ENCODE results near the gene MYO9B. TPM values are rescaled to one million over a fixed set of nuclear protein-coding genes. Genes with fewer than 3 reads are reported as not detected.

The MYO9B gene
- total and polyA plus RNA-seq, 4 donors: 44.3 to 121 (median 97.2) TPM

DNA sequence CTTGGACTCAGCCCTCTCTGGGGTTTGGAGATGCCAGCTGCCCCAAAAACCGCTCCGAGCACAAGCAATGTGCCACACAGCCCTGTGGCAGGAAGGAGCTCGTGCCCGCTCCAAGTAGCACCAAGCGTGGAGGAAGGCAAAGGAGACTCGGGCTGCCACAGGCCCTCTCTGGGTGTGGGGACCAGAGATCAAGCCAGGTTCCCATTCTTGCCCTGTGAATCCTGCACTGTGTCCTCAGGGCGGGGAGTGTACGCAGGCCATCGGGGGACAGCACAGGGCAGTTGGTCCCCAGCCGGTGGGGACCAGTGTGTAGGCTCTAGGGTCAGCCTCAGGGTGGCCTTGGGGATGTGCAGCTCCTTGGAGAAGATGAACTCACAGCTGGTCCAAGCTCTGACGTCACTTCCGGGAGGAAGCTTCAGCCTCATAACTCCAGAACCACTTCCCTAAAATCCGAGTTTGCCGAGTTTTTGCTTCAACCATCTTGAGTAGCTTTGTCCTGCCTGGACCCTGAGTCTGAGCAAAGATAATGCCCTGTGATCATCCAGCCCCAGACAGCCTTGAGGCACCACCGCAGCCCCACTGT lies 39.6 kb upstream of the MYO9B start:
- 73 to 82% methylated on average over 15 of the region's 15 CpGs for WGBS, 2 donors

DNA sequence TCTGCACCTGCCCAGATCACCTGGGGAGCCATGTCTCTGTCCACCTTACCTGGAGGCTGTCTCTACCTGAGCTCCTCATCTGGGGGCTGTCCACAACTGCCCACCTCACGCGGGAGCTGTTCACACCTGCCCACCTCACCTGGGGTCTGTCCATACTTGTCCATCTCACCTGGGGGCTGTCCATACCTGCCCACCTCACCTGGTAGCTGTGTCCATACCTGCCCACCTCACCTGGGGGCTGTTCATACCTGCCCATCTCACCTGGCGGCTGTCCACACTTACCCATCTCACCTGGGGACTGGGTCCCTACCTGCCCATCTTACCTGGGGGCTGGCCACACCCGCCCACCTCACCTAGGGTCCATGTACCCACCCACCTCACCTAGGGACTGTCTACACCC lies 38.9 kb upstream of the MYO9B start:
- Histone ChIP-seq H3K27ac (ENCODE audit: low read depth in 1 of 2, low read length in 1 of 2) (no peak overlapping the region), H3K4me1 (ENCODE audit: control insufficient read depth in 5 of 5, insufficient read depth in 5 of 5, low read length in 5 of 5) (peaks cover 0 to 2% (median 0%) of the 10 kb centered on the region in 5 donors), H3K27me3 (ENCODE audit: control insufficient read depth in 3 of 3, insufficient read depth in 3 of 3, low read length in 2 of 3) (no peaks in the 10 kb centered on the region), H3K9ac (ENCODE audit: insufficient read depth in 1 of 2, low read length in 2 of 2) (no peak overlapping the region), H3K36me3 (ENCODE audit: control insufficient read depth in 4 of 4, insufficient read depth in 4 of 4, low read length in 4 of 4) (no peaks in the 10 kb centered on the region), H3K4me3 (no peak overlapping the region), H3K9me3 (ENCODE audit: control insufficient read depth in 4 of 4, insufficient read depth in 3 of 4, low read length in 3 of 4) (no peaks in the 10 kb centered on the region)
- TF ChIP-seq, protein P1, sequence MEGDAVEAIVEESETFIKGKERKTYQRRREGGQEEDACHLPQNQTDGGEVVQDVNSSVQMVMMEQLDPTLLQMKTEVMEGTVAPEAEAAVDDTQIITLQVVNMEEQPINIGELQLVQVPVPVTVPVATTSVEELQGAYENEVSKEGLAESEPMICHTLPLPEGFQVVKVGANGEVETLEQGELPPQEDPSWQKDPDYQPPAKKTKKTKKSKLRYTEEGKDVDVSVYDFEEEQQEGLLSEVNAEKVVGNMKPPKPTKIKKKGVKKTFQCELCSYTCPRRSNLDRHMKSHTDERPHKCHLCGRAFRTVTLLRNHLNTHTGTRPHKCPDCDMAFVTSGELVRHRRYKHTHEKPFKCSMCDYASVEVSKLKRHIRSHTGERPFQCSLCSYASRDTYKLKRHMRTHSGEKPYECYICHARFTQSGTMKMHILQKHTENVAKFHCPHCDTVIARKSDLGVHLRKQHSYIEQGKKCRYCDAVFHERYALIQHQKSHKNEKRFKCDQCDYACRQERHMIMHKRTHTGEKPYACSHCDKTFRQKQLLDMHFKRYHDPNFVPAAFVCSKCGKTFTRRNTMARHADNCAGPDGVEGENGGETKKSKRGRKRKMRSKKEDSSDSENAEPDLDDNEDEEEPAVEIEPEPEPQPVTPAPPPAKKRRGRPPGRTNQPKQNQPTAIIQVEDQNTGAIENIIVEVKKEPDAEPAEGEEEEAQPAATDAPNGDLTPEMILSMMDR (IDR thresholded peaks at IDR 0.05; ENCODE audit: control extremely low read depth, extremely low read depth): no peak
- DNase-seq (no peak), ATAC-seq (ENCODE audit: insufficient read depth, low FRiP score) (no peak)
- WGBS, 2 donors: 84 to 99% methylated on average over 4 of the region's 4 CpGs

More for the DNA sequence above, 39.6 kb upstream of the MYO9B start:
- Histone ChIP-seq H3K4me1 (ENCODE audit: control insufficient read depth in 5 of 5, insufficient read depth in 5 of 5, low read length in 5 of 5) (peaks cover 0 to 2% (median 0%) of the 10 kb centered on the region in 5 donors), H3K27ac (ENCODE audit: low read depth in 1 of 2, low read length in 1 of 2) (no peak overlapping the region), H3K4me3 (no peak overlapping the region), H3K27me3 (ENCODE audit: control insufficient read depth in 3 of 3, insufficient read depth in 3 of 3, low read length in 2 of 3) (no peaks in the 10 kb centered on the region), H3K36me3 (ENCODE audit: control insufficient read depth in 4 of 4, insufficient read depth in 4 of 4, low read length in 4 of 4) (no peaks in the 10 kb centered on the region), H3K9ac (ENCODE audit: insufficient read depth in 1 of 2, low read length in 2 of 2) (no peak overlapping the region), H3K9me3 (ENCODE audit: control insufficient read depth in 4 of 4, insufficient read depth in 3 of 4, low read length in 3 of 4) (no peaks in the 10 kb centered on the region)
- peak; percentile 20 to 32 (median 26) for DNase-seq
- no peak for ATAC-seq (ENCODE audit: insufficient read depth, low FRiP score)
- TF ChIP-seq, protein P1 (IDR thresholded peaks at IDR 0.05; ENCODE audit: control extremely low read depth, extremely low read depth): no peak

DNA sequence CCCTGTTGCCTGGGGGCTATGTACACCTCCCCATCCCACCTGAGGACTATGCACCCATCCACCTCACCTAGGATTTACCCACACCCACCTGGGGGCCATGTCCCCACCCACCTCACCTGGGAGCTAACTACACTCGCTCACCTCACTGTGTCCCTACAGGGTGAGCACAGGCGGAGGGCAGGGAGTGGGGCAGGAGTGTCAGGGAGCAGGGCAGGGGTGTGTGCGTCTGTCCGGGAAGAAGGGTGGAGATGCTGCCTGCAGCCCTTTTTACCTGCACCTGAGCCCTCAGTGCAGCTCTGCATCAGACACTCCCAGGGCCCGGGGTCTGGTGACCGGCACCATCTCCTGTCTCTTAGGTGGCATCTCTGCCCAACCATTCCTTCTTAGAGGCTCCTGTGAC lies 38.4 kb upstream of the MYO9B start:
- no peaks in the 10 kb centered on the region for H3K27me3 ChIP-seq (ENCODE audit: control insufficient read depth in 3 of 3, insufficient read depth in 3 of 3, low read length in 2 of 3)
- no peak for DNase-seq
- no peak overlapping the region for H3K4me3 ChIP-seq
- no peak overlapping the region for H3K9ac ChIP-seq (ENCODE audit: insufficient read depth in 1 of 2, low read length in 2 of 2)
- no peak for ATAC-seq (ENCODE audit: insufficient read depth, low FRiP score)
- WGBS, 2 donors: 87 to 95% methylated on average over 6 of the region's 6 CpGs
- TF ChIP-seq, protein P1 (IDR thresholded peaks at IDR 0.05; ENCODE audit: control extremely low read depth, extremely low read depth): no peak
- H3K9me3 ChIP-seq (ENCODE audit: control insufficient read depth in 4 of 4, insufficient read depth in 3 of 4, low read length in 3 of 4): no peaks in the 10 kb centered on the region
- H3K27ac ChIP-seq (ENCODE audit: low read depth in 1 of 2, low read length in 1 of 2): no peak overlapping the region
- no peaks in the 10 kb centered on the region for H3K36me3 ChIP-seq (ENCODE audit: control insufficient read depth in 4 of 4, insufficient read depth in 4 of 4, low read length in 4 of 4)
- peaks cover 0 to 2% (median 0%) of the 10 kb centered on the region in 5 donors for H3K4me1 ChIP-seq (ENCODE audit: control insufficient read depth in 5 of 5, insufficient read depth in 5 of 5, low read length in 5 of 5)
